GM12874 (cell line): ENCODE results near the gene ABAT.

ENCODE experiments used
- CTCF ChIP-seq: IDR thresholded peaks from 2 replicates; pipeline ENCODE4 v1.5.1; 2011; ENCODE audit warnings: low read depth, mild to moderate bottlenecking, control low read depth, low read length, moderate library complexity; ENCODE audit not compliant: insufficient read depth

ABAT gene

DNA sequence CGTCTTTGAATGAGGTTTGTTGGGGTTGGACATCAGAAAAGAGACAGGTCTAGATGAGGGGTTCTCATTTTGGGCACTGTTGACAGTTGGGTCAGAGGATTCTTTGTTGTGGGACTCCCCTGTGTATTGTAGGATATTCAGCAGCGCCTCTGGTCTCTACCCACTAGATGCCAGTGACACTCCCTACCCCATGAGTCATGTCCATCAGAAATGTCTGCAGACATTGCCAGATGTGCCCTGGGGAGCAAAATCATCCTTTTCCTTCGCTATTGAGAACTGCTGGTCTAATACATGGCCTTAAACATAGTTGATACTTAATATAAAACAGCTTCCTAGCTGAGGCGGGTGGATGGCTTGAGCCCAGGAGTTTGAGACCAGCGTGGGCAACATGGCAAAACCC is 3.1 kb downstream of the ABAT start:
- TF ChIP-seq CTCF = no peak

GRCh38 chr16:8678068-8678927 is 3.9 kb downstream of the ABAT start:
- TF ChIP-seq CTCF = no peak

DNA sequence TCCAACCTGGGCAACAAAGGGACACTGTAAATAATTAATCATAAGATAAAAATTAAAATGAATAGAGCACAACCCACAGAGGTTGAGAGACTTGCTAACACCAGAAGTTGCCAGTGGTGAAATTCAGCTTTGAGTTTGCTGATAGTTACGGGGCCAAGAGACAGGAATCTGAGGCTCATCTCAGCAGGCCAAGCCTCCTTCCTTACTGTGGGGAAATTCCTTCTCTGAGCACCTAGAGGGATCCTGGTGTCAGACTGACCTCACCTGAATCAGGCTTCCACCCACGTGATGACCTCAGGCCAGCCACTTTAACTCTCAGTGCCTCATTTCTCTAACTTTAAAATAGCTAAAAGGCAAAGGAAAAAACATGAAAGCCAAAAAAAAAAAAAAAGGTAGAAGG is 4.7 kb downstream of the ABAT start:
- TF ChIP-seq CTCF = no peak

- no peak for TF ChIP-seq CTCF
These were observed 8.3 kb downstream of the ABAT start for GRCh38 chr16:8682551-8683259.

GRCh38 chr16:8683640-8684039 is 9.2 kb downstream of the ABAT start:
- TF ChIP-seq CTCF = no peak

GRCh38 chr16:8685617-8686016 is 11.2 kb downstream of the ABAT start:
- TF ChIP-seq CTCF = no peak

DNA sequence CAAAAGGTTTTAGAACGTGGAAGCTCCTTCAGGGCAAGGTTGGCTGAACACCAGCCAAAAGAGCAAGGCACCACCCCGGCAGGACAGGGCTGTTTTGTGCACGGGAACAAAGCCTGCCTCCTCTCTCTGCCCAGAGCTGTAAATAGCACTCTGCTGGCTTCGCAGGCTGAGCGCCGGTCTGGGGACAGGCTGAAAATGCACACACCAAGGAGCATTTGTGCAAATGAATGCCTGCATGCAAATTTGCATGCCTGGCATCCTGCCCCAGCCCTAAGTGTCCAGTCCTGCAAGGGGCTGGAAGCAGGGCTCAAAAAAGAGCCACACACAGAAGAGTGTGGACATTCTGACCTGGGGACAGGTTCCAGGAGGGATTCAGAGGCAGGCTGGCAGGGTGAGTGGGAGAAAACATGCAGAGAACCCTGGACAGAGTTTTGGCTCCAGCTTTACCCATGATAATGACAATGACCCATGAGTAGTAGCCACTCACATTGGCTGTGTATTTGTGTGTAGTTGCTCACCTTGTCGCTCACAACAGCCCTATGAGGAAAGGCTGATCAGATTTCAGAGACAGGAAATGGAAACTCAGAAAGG is 11.7 kb downstream of the ABAT start:
- no peak for TF ChIP-seq CTCF
